ENCODE data around the gene MARVELD1. TPM values are rescaled to one million over a fixed set of nuclear protein-coding genes. Genes with fewer than 3 reads are reported as not detected.

MARVELD1 gene
- total and polyA plus RNA-seq, 7 donors = 16.2 to 40.7 (median 20.0) TPM

DNA sequence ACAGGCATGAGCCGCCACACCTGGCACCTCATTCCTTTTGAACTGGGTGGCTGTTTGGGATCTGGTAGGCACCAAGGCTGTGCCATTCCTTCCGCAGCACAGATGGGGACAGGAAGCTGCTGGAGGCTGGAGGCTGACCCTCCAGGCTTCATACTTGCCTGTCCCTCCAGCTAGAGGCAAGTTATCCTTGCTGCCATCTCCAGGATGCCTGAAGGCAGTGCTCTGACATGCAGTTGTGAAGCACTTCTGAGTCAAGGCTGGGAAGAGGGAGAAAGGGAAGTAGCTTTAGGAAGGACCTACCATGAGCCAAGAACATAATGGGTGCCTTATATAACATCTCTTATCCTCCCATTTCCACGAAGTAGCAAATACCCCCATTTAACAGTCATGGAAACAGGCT lies 9.5 kb downstream of the MARVELD1 start:
- H3K4me1 ChIP-seq = peaks cover 0 to 36% (median 24%) of the 10 kb centered on the region in 4 donors
- no peak for DNase-seq
- H3K36me3 ChIP-seq = peaks cover 0 to 4% (median 0%) of the 10 kb centered on the region in 4 donors
- no peaks in the 10 kb centered on the region for H3K27me3 ChIP-seq
- intact Hi-C loops (cut with DNase I) = no loop called here
- no peaks in the 10 kb centered on the region for H3K9me3 ChIP-seq
- H3K27ac ChIP-seq = peak overlapping the region in 1 of 4 donors; percentile 8
- WGBS, 2 donors = 83 to 91% methylated on average over 3 of the region's 3 CpGs
- TF ChIP-seq, protein P1, sequence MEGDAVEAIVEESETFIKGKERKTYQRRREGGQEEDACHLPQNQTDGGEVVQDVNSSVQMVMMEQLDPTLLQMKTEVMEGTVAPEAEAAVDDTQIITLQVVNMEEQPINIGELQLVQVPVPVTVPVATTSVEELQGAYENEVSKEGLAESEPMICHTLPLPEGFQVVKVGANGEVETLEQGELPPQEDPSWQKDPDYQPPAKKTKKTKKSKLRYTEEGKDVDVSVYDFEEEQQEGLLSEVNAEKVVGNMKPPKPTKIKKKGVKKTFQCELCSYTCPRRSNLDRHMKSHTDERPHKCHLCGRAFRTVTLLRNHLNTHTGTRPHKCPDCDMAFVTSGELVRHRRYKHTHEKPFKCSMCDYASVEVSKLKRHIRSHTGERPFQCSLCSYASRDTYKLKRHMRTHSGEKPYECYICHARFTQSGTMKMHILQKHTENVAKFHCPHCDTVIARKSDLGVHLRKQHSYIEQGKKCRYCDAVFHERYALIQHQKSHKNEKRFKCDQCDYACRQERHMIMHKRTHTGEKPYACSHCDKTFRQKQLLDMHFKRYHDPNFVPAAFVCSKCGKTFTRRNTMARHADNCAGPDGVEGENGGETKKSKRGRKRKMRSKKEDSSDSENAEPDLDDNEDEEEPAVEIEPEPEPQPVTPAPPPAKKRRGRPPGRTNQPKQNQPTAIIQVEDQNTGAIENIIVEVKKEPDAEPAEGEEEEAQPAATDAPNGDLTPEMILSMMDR (IDR thresholded peaks at IDR 0.05) = no peak
- no peak for TF ChIP-seq POLR2A (IDR thresholded peaks at IDR 0.05)
- TF ChIP-seq EP300 (IDR thresholded peaks at IDR 0.05) = no peak
- TF ChIP-seq POLR2AphosphoS5 (IDR thresholded peaks at IDR 0.05) = no peak
- H3K4me3 ChIP-seq = no peak overlapping the region

DNA sequence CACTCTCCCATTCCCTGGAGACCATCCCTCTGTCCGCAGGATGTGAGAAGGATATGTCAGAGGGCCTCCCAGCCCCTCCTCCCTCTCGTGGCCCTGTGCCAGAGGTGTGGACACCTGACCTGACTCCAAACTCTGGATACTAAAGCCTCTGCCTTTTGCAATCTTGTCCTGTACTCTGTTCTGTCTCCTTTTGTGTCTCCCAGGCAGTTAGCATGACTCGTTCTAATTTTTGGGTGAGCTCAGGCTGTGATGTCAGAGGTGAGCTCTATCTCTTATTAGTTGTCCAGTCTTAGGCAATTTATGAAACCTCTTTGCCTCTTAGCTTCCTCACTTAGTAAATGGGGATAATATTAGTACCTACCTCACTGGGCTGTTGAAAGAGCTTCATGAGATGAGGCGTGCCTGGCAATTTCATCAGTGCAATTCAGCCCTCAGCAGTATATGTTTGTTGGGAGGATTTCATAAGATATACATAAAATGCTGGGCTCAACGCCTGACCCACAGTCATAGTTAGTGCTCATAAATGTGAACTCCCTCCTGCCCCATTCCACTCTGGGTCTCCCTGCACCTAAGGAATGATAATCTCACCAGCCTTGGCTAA lies 10.9 kb downstream of the MARVELD1 start:
- no peak overlapping the region for H3K4me3 ChIP-seq
- H3K36me3 ChIP-seq = no peaks in the 10 kb centered on the region
- H3K27ac ChIP-seq = peak overlapping the region in 2 of 4 donors; percentile 0 to 6
- 25 to 64% methylated on average over 5 of the region's 5 CpGs for WGBS, 2 donors
- intact Hi-C loops (cut with DNase I) = no loop called here
- no peaks in the 10 kb centered on the region for H3K27me3 ChIP-seq
- no peak for DNase-seq
- no peaks in the 10 kb centered on the region for H3K9me3 ChIP-seq
- TF ChIP-seq EP300 (IDR thresholded peaks at IDR 0.05) = no peak
- TF ChIP-seq, protein P1 (IDR thresholded peaks at IDR 0.05) = no peak
- no peak for TF ChIP-seq POLR2A (IDR thresholded peaks at IDR 0.05)
- no peak for TF ChIP-seq POLR2AphosphoS5 (IDR thresholded peaks at IDR 0.05)
- H3K4me1 ChIP-seq = peaks cover 0 to 22% (median 10%) of the 10 kb centered on the region in 4 donors

DNA sequence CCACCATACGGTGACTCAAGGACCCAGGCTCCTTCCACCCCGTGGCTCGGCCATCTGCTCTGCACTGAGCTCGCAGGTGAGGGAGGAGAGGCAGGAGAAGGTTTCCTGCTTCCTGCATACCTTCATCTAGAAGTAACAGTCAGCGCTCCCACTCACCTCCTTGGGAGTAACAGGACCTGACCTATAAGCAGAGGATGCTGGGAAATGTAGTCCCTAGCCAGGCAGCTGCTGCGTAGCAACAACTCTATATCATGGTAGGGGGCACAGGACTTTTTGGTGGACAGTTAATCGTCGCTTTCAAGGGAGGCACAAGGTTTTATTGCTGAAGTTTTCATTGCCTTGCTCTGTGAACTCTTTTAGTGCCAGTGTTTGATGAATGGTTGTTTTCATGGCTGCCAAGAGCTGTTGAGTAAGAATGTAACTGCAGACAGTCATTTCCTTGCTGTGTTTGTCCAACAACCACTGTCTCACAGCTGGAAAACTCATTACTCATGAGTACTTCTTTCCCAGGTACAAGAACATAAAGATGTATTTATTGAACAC lies 13.2 kb downstream of the MARVELD1 start:
- Histone ChIP-seq H3K36me3 (no peaks in the 10 kb centered on the region), H3K27ac (peak overlapping the region; percentile 67 to 79 (median 74)), H3K9me3 (no peaks in the 10 kb centered on the region), H3K4me3 (peak overlapping the region in 3 of 4 donors; percentile 11 to 24 (median 16)), H3K27me3 (no peaks in the 10 kb centered on the region), H3K4me1 (peaks cover 0 to 23% (median 11%) of the 10 kb centered on the region in 4 donors)
- 20 to 55% methylated on average over 8 of the region's 8 CpGs for WGBS, 2 donors
- intact Hi-C loops (cut with DNase I) = no loop called here
- no peak for DNase-seq
- TF ChIP-seq POLR2AphosphoS5 (IDR thresholded peaks at IDR 0.05) (peak; percentile 63 to 85 (median 77)), POLR2A (IDR thresholded peaks at IDR 0.05) (peak in 1 of 2 donors; percentile 14), EP300 (IDR thresholded peaks at IDR 0.05) (peak in 2 of 4 donors; percentile 53 to 60)
- TF ChIP-seq, protein P1 (IDR thresholded peaks at IDR 0.05) = no peak

DNA sequence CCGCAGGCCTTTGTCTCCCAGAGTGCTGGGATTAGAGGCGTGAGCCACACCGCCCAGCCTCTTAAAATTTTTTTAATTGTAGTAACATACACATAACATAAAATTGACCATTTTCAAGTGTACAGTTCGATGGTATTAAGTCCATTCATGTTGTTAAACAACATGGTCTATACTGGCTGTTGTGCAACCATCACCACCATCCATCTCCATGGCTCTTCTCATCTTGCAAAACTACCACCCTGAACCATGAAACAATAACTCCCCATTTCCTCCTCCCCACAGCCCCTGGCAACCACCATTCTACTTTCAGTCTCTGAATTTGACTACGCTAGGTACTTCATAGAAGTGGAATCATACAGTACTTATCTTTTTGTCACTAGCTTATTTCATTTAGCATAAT lies 15.5 kb downstream of the MARVELD1 start:
- Histone ChIP-seq H3K9me3 (no peaks in the 10 kb centered on the region), H3K4me3 (no peak overlapping the region), H3K27ac (no peak overlapping the region), H3K27me3 (no peaks in the 10 kb centered on the region), H3K36me3 (no peaks in the 10 kb centered on the region), H3K4me1 (peaks cover 0 to 26% (median 11%) of the 10 kb centered on the region in 4 donors)
- intact Hi-C loops (cut with DNase I) = no loop called here
- DNase-seq = no peak
- TF ChIP-seq POLR2A (IDR thresholded peaks at IDR 0.05) (no peak), POLR2AphosphoS5 (IDR thresholded peaks at IDR 0.05) (no peak)
- TF ChIP-seq, protein P1 (IDR thresholded peaks at IDR 0.05) = no peak
- WGBS, 2 donors = 93 to 94% methylated on average over 5 of the region's 5 CpGs

Measured in sigmoid colon (tissue), 7 donors.